Panc1 (cell line): Measurements from ENCODE around the gene OR2T35.

Experiments
- CTCF ChIP-seq: fragments of 450-650 bp; IDR thresholded peaks from 2 replicates; pipeline ENCODE4 v1.5.1; 2017; ENCODE audit warnings: mild to moderate bottlenecking
- POLR2AphosphoS5 ChIP-seq: IDR thresholded peaks from 2 replicates; pipeline ENCODE4 v1.6.1; 2012; ENCODE audit warnings: mild to moderate bottlenecking, low read depth, low read length, moderate library complexity
- TF ChIP-seq, protein P1 (sequence below), 2 experiments: IDR thresholded peaks; 2 replicates each; pipeline ENCODE4 v1.6.1; 2011 to 2012; ENCODE audit warnings: low read depth in 2 of 2, control low read depth in 1 of 2, low read length in 1 of 2, mild to moderate bottlenecking in 1 of 2, moderate library complexity in 1 of 2; ENCODE audit not compliant: insufficient read depth in 1 of 2

DNA sequence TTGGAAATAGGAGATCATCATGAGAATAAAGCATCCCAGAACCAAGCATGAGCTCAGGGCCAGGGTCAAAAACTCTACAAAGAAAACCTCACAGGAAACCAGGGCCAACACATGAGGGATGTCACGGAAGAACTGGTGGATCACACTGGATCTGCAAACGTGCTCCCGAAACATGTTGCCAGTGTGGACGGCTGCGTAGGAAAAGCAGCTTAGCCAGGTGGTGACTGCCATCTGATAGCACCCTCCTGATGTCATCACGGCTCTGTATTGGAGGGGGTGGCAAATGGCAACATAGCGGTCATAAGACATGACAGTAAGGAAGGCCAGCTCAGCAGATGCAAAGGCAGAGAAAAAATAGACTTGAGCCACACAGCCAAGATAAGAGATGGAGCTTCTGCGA, 36.6 kb upstream of the OR2T35 start:
- TF ChIP-seq CTCF (no peak), POLR2AphosphoS5 (no peak)
- TF ChIP-seq, protein P1, sequence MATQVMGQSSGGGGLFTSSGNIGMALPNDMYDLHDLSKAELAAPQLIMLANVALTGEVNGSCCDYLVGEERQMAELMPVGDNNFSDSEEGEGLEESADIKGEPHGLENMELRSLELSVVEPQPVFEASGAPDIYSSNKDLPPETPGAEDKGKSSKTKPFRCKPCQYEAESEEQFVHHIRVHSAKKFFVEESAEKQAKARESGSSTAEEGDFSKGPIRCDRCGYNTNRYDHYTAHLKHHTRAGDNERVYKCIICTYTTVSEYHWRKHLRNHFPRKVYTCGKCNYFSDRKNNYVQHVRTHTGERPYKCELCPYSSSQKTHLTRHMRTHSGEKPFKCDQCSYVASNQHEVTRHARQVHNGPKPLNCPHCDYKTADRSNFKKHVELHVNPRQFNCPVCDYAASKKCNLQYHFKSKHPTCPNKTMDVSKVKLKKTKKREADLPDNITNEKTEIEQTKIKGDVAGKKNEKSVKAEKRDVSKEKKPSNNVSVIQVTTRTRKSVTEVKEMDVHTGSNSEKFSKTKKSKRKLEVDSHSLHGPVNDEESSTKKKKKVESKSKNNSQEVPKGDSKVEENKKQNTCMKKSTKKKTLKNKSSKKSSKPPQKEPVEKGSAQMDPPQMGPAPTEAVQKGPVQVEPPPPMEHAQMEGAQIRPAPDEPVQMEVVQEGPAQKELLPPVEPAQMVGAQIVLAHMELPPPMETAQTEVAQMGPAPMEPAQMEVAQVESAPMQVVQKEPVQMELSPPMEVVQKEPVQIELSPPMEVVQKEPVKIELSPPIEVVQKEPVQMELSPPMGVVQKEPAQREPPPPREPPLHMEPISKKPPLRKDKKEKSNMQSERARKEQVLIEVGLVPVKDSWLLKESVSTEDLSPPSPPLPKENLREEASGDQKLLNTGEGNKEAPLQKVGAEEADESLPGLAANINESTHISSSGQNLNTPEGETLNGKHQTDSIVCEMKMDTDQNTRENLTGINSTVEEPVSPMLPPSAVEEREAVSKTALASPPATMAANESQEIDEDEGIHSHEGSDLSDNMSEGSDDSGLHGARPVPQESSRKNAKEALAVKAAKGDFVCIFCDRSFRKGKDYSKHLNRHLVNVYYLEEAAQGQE (IDR thresholded peaks at IDR 0.05; ENCODE audit: insufficient read depth in 1 of 2, low read depth in 2 of 2, low read length in 1 of 2), result no peak
